H4 (cell line): ENCODE measurements around the gene DMRT2. TPM values are rescaled to one million over a fixed set of nuclear protein-coding genes. Genes with fewer than 3 reads are reported as not detected.

Source experiments
- DNase-seq: peaks from one replicate; pipeline ENCODE4 v3.0.0-alpha.2; 2015; ENCODE audit warnings: low spot score
- total RNA-seq: library from RNA; depleted of rRNA; stranded (reverse); fragments of >200 nt; shearing (Covaris generic); gene quantifications from 2 replicates; pipeline ENCODE4 v1.2.3, GENCODE V29; 2014

DMRT2 gene
- total RNA-seq, 1 experiment from 2014 or later, result 0.77 TPM

- no peak for DNase-seq
Observed at GRCh38 chr9:1047591-1048230, 2.4 kb upstream of the DMRT2 start.

- DNase-seq, result no peak
Observed at GRCh38 chr9:1048231-1048619, 1.9 kb upstream of the DMRT2 start.

GRCh38 chr9:1048811-1049210, 1.3 kb upstream of the DMRT2 start:
- DNase-seq, result no peak

GRCh38 chr9:1049641-1050040, 516 bp upstream of the DMRT2 start:
- no peak for DNase-seq

GRCh38 chr9:1051210-1051583, 1.0 kb downstream of the DMRT2 start:
- DNase-seq, result no peak

GRCh38 chr9:1051584-1052275, 1.6 kb downstream of the DMRT2 start:
- no peak for DNase-seq

GRCh38 chr9:1052365-1053281, 2.5 kb downstream of the DMRT2 start:
- DNase-seq, result no peak

- DNase-seq, result no peak
Observed at GRCh38 chr9:1053282-1053621, 3.1 kb downstream of the DMRT2 start.

- DNase-seq, result no peak
Observed at GRCh38 chr9:1053986-1054425, 3.8 kb downstream of the DMRT2 start.

GRCh38 chr9:1055166-1055565, 5.0 kb downstream of the DMRT2 start:
- DNase-seq, result peak; percentile 16

GRCh38 chr9:1057910-1058309, 7.8 kb downstream of the DMRT2 start:
- DNase-seq, result peak; percentile 7

- no peak for DNase-seq
Observed at GRCh38 chr9:1058826-1059487, 8.8 kb downstream of the DMRT2 start.

GRCh38 chr9:1065130-1065529, 15.0 kb downstream of the DMRT2 start:
- DNase-seq, result no peak

- DNase-seq, result no peak
Observed at GRCh38 chr9:1070692-1071091, 20.5 kb downstream of the DMRT2 start.

- no peak for DNase-seq
Observed at GRCh38 chr9:1071730-1072129, 21.6 kb downstream of the DMRT2 start.

- no peak for DNase-seq
Observed at GRCh38 chr9:1073497-1073896, 23.3 kb downstream of the DMRT2 start.

- peak; percentile 14 for DNase-seq
Observed at GRCh38 chr9:1077616-1078015, 27.5 kb downstream of the DMRT2 start.

GRCh38 chr9:1083325-1083913, 33.3 kb downstream of the DMRT2 start:
- peak; percentile 30 for DNase-seq

GRCh38 chr9:1085086-1085485, 34.9 kb downstream of the DMRT2 start:
- no peak for DNase-seq

- DNase-seq, result no peak
Observed at GRCh38 chr9:1086517-1086916, 36.4 kb downstream of the DMRT2 start.

GRCh38 chr9:1087120-1087881, 37.1 kb downstream of the DMRT2 start:
- DNase-seq, result no peak
